ENCODE data around the gene NASP. TPM values are rescaled to one million over a fixed set of nuclear protein-coding genes. Genes with fewer than 3 reads are reported as not detected.

Gene NASP
- total RNA-seq, 2 donors from 2014 or later = 31.0 to 39.2 TPM

GRCh38 chr1:45643321-45643720 is 59.5 kb downstream of the NASP start:
- intact Hi-C loops (cut with DNase I) = no loop called here
- Histone ChIP-seq H3K4me1 (peaks cover 22% of the 10 kb centered on the region), H3K4me3 (no peak overlapping the region), H3K27me3 (no peaks in the 10 kb centered on the region), H3K27ac (peak overlapping the region; percentile 51 to 84 (median 69)), H3K9me3 (no peaks in the 10 kb centered on the region), H3K36me3 (replicated peaks in 1 of 2; ENCODE audit: insufficient read depth in 1 of 2, low read depth in 2 of 2) (peaks cover 18 to 21% of the 10 kb centered on the region in 2 donors)
- no peak for ATAC-seq
- 47% methylated on average over 5 of the region's 5 CpGs for WGBS, 2 donors
- TF ChIP-seq CTCF (IDR thresholded peaks at IDR 0.05) = no peak
- no peak for TF ChIP-seq POLR2A (IDR thresholded peaks at IDR 0.05)
- no peak for DNase-seq

GRCh38 chr1:45643978-45644377 is 60.1 kb downstream of the NASP start:
- intact Hi-C loops (cut with DNase I) = no loop called here
- Histone ChIP-seq H3K9me3 (no peaks in the 10 kb centered on the region), H3K27me3 (no peaks in the 10 kb centered on the region), H3K27ac (peak overlapping the region; percentile 51 to 84 (median 69)), H3K4me3 (no peak overlapping the region), H3K36me3 (replicated peaks in 1 of 2; ENCODE audit: insufficient read depth in 1 of 2, low read depth in 2 of 2) (peaks cover 12 to 16% of the 10 kb centered on the region in 2 donors), H3K4me1 (peaks cover 22% of the 10 kb centered on the region)
- ATAC-seq (peak; percentile 90), DNase-seq (peak in 2 of 4 donors; percentile 37 to 55)
- TF ChIP-seq CTCF (IDR thresholded peaks at IDR 0.05) (peak in 5 of 7 experiments; percentile 15 to 45 (median 36)), POLR2A (IDR thresholded peaks at IDR 0.05) (peak in 1 of 3 donors; percentile 34)

GRCh38 chr1:45644661-45645060 is 60.8 kb downstream of the NASP start:
- ATAC-seq = no peak
- H3K4me1 ChIP-seq = peaks cover 22% of the 10 kb centered on the region
- no peak for TF ChIP-seq CTCF (IDR thresholded peaks at IDR 0.05)
- TF ChIP-seq POLR2A (IDR thresholded peaks at IDR 0.05) = no peak
- no peak overlapping the region for H3K4me3 ChIP-seq
- H3K9me3 ChIP-seq = no peaks in the 10 kb centered on the region
- H3K36me3 ChIP-seq (replicated peaks in 1 of 2; ENCODE audit: insufficient read depth in 1 of 2, low read depth in 2 of 2) = peaks cover 8 to 12% of the 10 kb centered on the region in 2 donors
- DNase-seq = no peak
- peak overlapping the region in 3 of 4 donors; percentile 56 to 81 (median 57) for H3K27ac ChIP-seq
- no peaks in the 10 kb centered on the region for H3K27me3 ChIP-seq
- WGBS, 2 donors = 74 to 75% methylated on average over 2 of the region's 2 CpGs
- intact Hi-C loops (cut with DNase I) = no loop called here

GRCh38 chr1:45647248-45648021 is 63.6 kb downstream of the NASP start:
- H3K4me3 ChIP-seq = no peak overlapping the region
- DNase-seq = peak in 2 of 4 donors; percentile 19 to 54
- intact Hi-C loops (cut with DNase I) = no loop called here
- H3K27ac ChIP-seq = peak overlapping the region in 2 of 4 donors; percentile 63 to 69
- H3K4me1 ChIP-seq = peaks cover 22% of the 10 kb centered on the region
- 64 to 77% methylated on average over 9 of the region's 9 CpGs for WGBS, 2 donors
- H3K9me3 ChIP-seq = no peaks in the 10 kb centered on the region
- peak; percentile 38 for ATAC-seq
- TF ChIP-seq CTCF (IDR thresholded peaks at IDR 0.05) = no peak
- TF ChIP-seq POLR2A (IDR thresholded peaks at IDR 0.05) = no peak
- H3K27me3 ChIP-seq = no peaks in the 10 kb centered on the region
- peaks cover 11 to 18% of the 10 kb centered on the region in 2 donors for H3K36me3 ChIP-seq (replicated peaks in 1 of 2; ENCODE audit: insufficient read depth in 1 of 2, low read depth in 2 of 2)
